Right ventricle myocardium inferior (tissue), 1 donor: Measurements from ENCODE around the gene SNX18. TPM values are rescaled to one million over a fixed set of nuclear protein-coding genes. Genes with fewer than 3 reads are reported as not detected.
"Not testable (repeated sequence)": the region's sequence is repeated elsewhere in the genome, so short reads cannot be mapped to it uniquely, and the experiment has no call there.

Experiments used
- ATAC-seq: fragments of 200-7000 bp; cut with Tn5 transposase; one replicate; pipeline ENCODE4 v1.9.1; 2020; ENCODE audit warnings: mild to moderate bottlenecking, moderate library complexity
- DNase-seq: peaks from one replicate; pipeline ENCODE4 v3.0.0; 2021; ENCODE audit errors: missing footprints
- intact Hi-C: fragments of 100-400 bp; cut with DNase I; formaldehyde crosslinking; loops from one replicate; pipeline ENCODE4 v1.11.0; 2022
- total RNA-seq: library from RNA; stranded (reverse); fragmentation: NEBNext Ultra II Directional; extraction: Animal tissue kit (Norgen Biotek cat#: 25700); gene quantifications from one replicate; pipeline ENCODE4 v1.2.1, GENCODE V29; 2021
- donor health status: DM: no; HTN: yes; CAD: no; lungs with severe emphysema.

SNX18 gene
- total RNA-seq, 1 donor from 2014 or later, result 25.2 TPM

GRCh38 chr5:54533541-54534190 is 16.1 kb downstream of the SNX18 start:
- intact Hi-C loops, result no loop called here
- DNase-seq, result no peak

GRCh38 chr5:54534191-54535004 is 16.8 kb downstream of the SNX18 start:
- intact Hi-C loops, result no loop called here
- ATAC-seq (no peak), DNase-seq (no peak)

More at GRCh38 chr5:54533541-54534190, 16.1 kb downstream of the SNX18 start:
- peak; percentile 74 for ATAC-seq

GRCh38 chr5:54535149-54535844 is 17.7 kb downstream of the SNX18 start:
- no peak for DNase-seq
- intact Hi-C loops, result no loop called here
- ATAC-seq, result no peak

- intact Hi-C loops, DNase-seq: not testable (repeated sequence)
Observed at GRCh38 chr5:54536375-54536774, 18.8 kb downstream of the SNX18 start.

GRCh38 chr5:54536861-54537260 is 19.3 kb downstream of the SNX18 start:
- DNase-seq, ATAC-seq, intact Hi-C loops: not testable (repeated sequence)

More at GRCh38 chr5:54536375-54536774, 18.8 kb downstream of the SNX18 start:
- ATAC-seq, result not testable (repeated sequence)

GRCh38 chr5:54537725-54538124 is 20.2 kb downstream of the SNX18 start:
- no peak for ATAC-seq
- intact Hi-C loops, result no loop called here

GRCh38 chr5:54538156-54538555 is 20.6 kb downstream of the SNX18 start:
- intact Hi-C loops, result no loop called here
- DNase-seq, result no peak
- ATAC-seq, result no peak

More at GRCh38 chr5:54537725-54538124, 20.2 kb downstream of the SNX18 start:
- no peak for DNase-seq

GRCh38 chr5:54539001-54539400 is 21.4 kb downstream of the SNX18 start:
- ATAC-seq, result no peak
- no peak for DNase-seq
- intact Hi-C loops, result no loop called here

- no peak for DNase-seq
- intact Hi-C loops, result no loop called here
- ATAC-seq, result no peak
Observed at GRCh38 chr5:54540286-54540685, 22.7 kb downstream of the SNX18 start.

GRCh38 chr5:54541823-54542783 is 24.5 kb downstream of the SNX18 start:
- DNase-seq, result no peak
- ATAC-seq, result peak; percentile 26
- intact Hi-C loops, result no loop called here

- ATAC-seq, result no peak
- DNase-seq, result no peak
- intact Hi-C loops, result no loop called here
Observed at GRCh38 chr5:54544044-54544443, 26.5 kb downstream of the SNX18 start.

- no peak for DNase-seq
- no peak for ATAC-seq
- intact Hi-C loops, result no loop called here
Observed at GRCh38 chr5:54545796-54546195, 28.2 kb downstream of the SNX18 start.

GRCh38 chr5:54547711-54548250 is 30.2 kb downstream of the SNX18 start:
- intact Hi-C loops, result no loop called here
- DNase-seq (no peak), ATAC-seq (peak; percentile 91)

- ATAC-seq (no peak), DNase-seq (no peak)
- intact Hi-C loops, result no loop called here
Observed at GRCh38 chr5:54548565-54548964, 31.0 kb downstream of the SNX18 start.

GRCh38 chr5:54551292-54551691 is 33.7 kb downstream of the SNX18 start:
- no peak for DNase-seq
- ATAC-seq, result no peak
- intact Hi-C loops, result no loop called here

- intact Hi-C loops, result no loop called here
- no peak for ATAC-seq
- DNase-seq, result no peak
Observed at GRCh38 chr5:54551926-54552325, 34.4 kb downstream of the SNX18 start.

GRCh38 chr5:54552446-54552845 is 34.9 kb downstream of the SNX18 start:
- intact Hi-C loops, result no loop called here
- ATAC-seq (no peak), DNase-seq (no peak)

- DNase-seq, result no peak
- no peak for ATAC-seq
- intact Hi-C loops, result no loop called here
Observed at GRCh38 chr5:54553659-54554207, 36.2 kb downstream of the SNX18 start.
